ENCODE data around the gene ZNF121.

ZNF121 gene

GRCh38 chr19:9584073-9584833 is at the start of gene ZNF121:
TSS of gene ZNF121 (minus strand) at chr19:9584504. CDS start at chr19:9568097, 16,407 bp downstream.
- CTCF ChIA-PET: interaction anchor here (0.6 kb wide), 1 partner anchor 130 kb away, joined by 3 read pairs; no protein-coding TSS in a partner anchor
- POLR2A ChIA-PET: interaction anchor here (0.9 to 1.1 kb wide), 2 partner anchors 25 to 209 kb away, joined by 3 to 4 read pairs; no protein-coding TSS in a partner anchor
- TF ChIP-seq LEF1 (IDR thresholded peaks at IDR 0.05; ENCODE audit: borderline replicate concordance): no peak
- no peak for TF ChIP-seq ELF4 (IDR thresholded peaks at IDR 0.05)
- TF ChIP-seq FOXA1 (IDR thresholded peaks at IDR 0.05): no peak
- TF ChIP-seq BHLHE40 (IDR thresholded peaks at IDR 0.05; ENCODE audit: borderline replicate concordance): no peak
- TF ChIP-seq FOXM1 (IDR thresholded peaks at IDR 0.05; ENCODE audit: borderline replicate concordance): no peak
- no peak for TF ChIP-seq FOXK2 (IDR thresholded peaks at IDR 0.05)
- no peak for TF ChIP-seq HDGF (IDR thresholded peaks at IDR 0.05; ENCODE audit: borderline replicate concordance)
- peak; percentile 89 for TF ChIP-seq L3MBTL2 (conservative IDR thresholded peaks at IDR 0.05)
- TF ChIP-seq SP1 (IDR thresholded peaks at IDR 0.05): no peak
- TF ChIP-seq SUZ12 (IDR thresholded peaks at IDR 0.05): no peak
- peak; percentile 54; the same call in 1 of the 2 replicates for TF ChIP-seq NFRKB (IDR thresholded peaks at IDR 0.05)
- TF ChIP-seq TARDBP (IDR thresholded peaks at IDR 0.05): no peak
- peak; percentile 85 for DNase-seq (ENCODE audit: extremely low spot score)

GRCh38 chr19:9627856-9628255 is 43.6 kb upstream of the ZNF121 start:
- ChIA-PET POLR2A (no interaction called here), CTCF (interaction anchor here (0.6 to 0.8 kb wide), 2 partner anchors 41 to 168 kb away, joined by 3 to 4 read pairs; no protein-coding TSS in a partner anchor)
- TF ChIP-seq HDGF (IDR thresholded peaks at IDR 0.05; ENCODE audit: borderline replicate concordance): no peak
- no peak for TF ChIP-seq FOXM1 (IDR thresholded peaks at IDR 0.05; ENCODE audit: borderline replicate concordance)
- TF ChIP-seq CTBP1 (IDR thresholded peaks at IDR 0.05; ENCODE audit: borderline replicate concordance): no peak
- TF ChIP-seq TARDBP (IDR thresholded peaks at IDR 0.05): no peak
- no peak for TF ChIP-seq LEF1 (IDR thresholded peaks at IDR 0.05; ENCODE audit: borderline replicate concordance)
- TF ChIP-seq FOXA1 (IDR thresholded peaks at IDR 0.05): no peak
- TF ChIP-seq ELF4 (IDR thresholded peaks at IDR 0.05): no peak
- TF ChIP-seq SP1 (IDR thresholded peaks at IDR 0.05): no peak
- no peak for TF ChIP-seq ARNT (IDR thresholded peaks at IDR 0.05)
- TF ChIP-seq NFRKB (IDR thresholded peaks at IDR 0.05): no peak
- no peak for DNase-seq (ENCODE audit: extremely low spot score)

GRCh38 chr19:9622531-9622930 is 38.2 kb upstream of the ZNF121 start:
- ChIA-PET POLR2A (interaction anchor here (1.5 kb wide), 1 partner anchor 146 kb away, joined by 5 read pairs; the partner anchor contains the start of gene ZNF846), CTCF (no interaction called here)

GRCh38 chr19:9621156-9622037 is 37.1 kb upstream of the ZNF121 start, which contains the start of gene ZNF561:
TSS of gene ZNF561 (minus strand) at chr19:9621232. CDS start at chr19:9619456, 1,776 bp downstream.
- DNase-seq (ENCODE audit: extremely low spot score): peak; percentile 83
- ChIA-PET CTCF (no interaction called here), POLR2A (interaction anchor here (1.5 kb wide), 1 partner anchor 147 kb away, joined by 5 read pairs; the partner anchor contains the start of gene ZNF846)
- no peak for TF ChIP-seq SUZ12 (IDR thresholded peaks at IDR 0.05)
- TF ChIP-seq TARDBP (IDR thresholded peaks at IDR 0.05): no peak
- TF ChIP-seq BHLHE40 (IDR thresholded peaks at IDR 0.05; ENCODE audit: borderline replicate concordance): no peak
- no peak for TF ChIP-seq ARNT (IDR thresholded peaks at IDR 0.05)
- TF ChIP-seq CTBP1 (IDR thresholded peaks at IDR 0.05; ENCODE audit: borderline replicate concordance): peak; percentile 90
- no peak for TF ChIP-seq HDGF (IDR thresholded peaks at IDR 0.05; ENCODE audit: borderline replicate concordance)
- TF ChIP-seq, protein P1, sequence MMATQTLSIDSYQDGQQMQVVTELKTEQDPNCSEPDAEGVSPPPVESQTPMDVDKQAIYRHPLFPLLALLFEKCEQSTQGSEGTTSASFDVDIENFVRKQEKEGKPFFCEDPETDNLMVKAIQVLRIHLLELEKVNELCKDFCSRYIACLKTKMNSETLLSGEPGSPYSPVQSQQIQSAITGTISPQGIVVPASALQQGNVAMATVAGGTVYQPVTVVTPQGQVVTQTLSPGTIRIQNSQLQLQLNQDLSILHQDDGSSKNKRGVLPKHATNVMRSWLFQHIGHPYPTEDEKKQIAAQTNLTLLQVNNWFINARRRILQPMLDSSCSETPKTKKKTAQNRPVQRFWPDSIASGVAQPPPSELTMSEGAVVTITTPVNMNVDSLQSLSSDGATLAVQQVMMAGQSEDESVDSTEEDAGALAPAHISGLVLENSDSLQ (IDR thresholded peaks at IDR 0.05): no peak
- TF ChIP-seq FOXK2 (IDR thresholded peaks at IDR 0.05): no peak
- no peak for TF ChIP-seq FOXM1 (IDR thresholded peaks at IDR 0.05; ENCODE audit: borderline replicate concordance)
- TF ChIP-seq ELF4 (IDR thresholded peaks at IDR 0.05): 0 out of 2 replicates have a peak, but pooled peaks have one; percentile 25
- TF ChIP-seq NFRKB (IDR thresholded peaks at IDR 0.05): peak; percentile 95
- TF ChIP-seq LEF1 (IDR thresholded peaks at IDR 0.05; ENCODE audit: borderline replicate concordance): no peak
- TF ChIP-seq SP1 (IDR thresholded peaks at IDR 0.05): no peak
- TF ChIP-seq ZNF384 (IDR thresholded peaks at IDR 0.05): no peak
- TF ChIP-seq L3MBTL2 (conservative IDR thresholded peaks at IDR 0.05): peak; percentile 77; the same call in 1 of the 2 replicates
- no peak for TF ChIP-seq FOXA1 (IDR thresholded peaks at IDR 0.05)

More at GRCh38 chr19:9622531-9622930, 38.2 kb upstream of the ZNF121 start:
- DNase-seq (ENCODE audit: extremely low spot score): no peak
- no peak for TF ChIP-seq FOXM1 (IDR thresholded peaks at IDR 0.05; ENCODE audit: borderline replicate concordance)
- TF ChIP-seq CTBP1 (IDR thresholded peaks at IDR 0.05; ENCODE audit: borderline replicate concordance): no peak
- TF ChIP-seq FOXK2 (IDR thresholded peaks at IDR 0.05): no peak
- no peak for TF ChIP-seq SUZ12 (IDR thresholded peaks at IDR 0.05)
- no peak for TF ChIP-seq ELF4 (IDR thresholded peaks at IDR 0.05)
- no peak for TF ChIP-seq ARNT (IDR thresholded peaks at IDR 0.05)
- TF ChIP-seq TARDBP (IDR thresholded peaks at IDR 0.05): no peak
- TF ChIP-seq NFRKB (IDR thresholded peaks at IDR 0.05): no peak
- no peak for TF ChIP-seq LEF1 (IDR thresholded peaks at IDR 0.05; ENCODE audit: borderline replicate concordance)
- TF ChIP-seq L3MBTL2 (conservative IDR thresholded peaks at IDR 0.05): no peak
- TF ChIP-seq, protein P1 (IDR thresholded peaks at IDR 0.05): no peak
- TF ChIP-seq HDGF (IDR thresholded peaks at IDR 0.05; ENCODE audit: borderline replicate concordance): no peak
- TF ChIP-seq FOXA1 (IDR thresholded peaks at IDR 0.05): no peak
- no peak for TF ChIP-seq BHLHE40 (IDR thresholded peaks at IDR 0.05; ENCODE audit: borderline replicate concordance)
- no peak for TF ChIP-seq ZNF384 (IDR thresholded peaks at IDR 0.05)
- no peak for TF ChIP-seq SP1 (IDR thresholded peaks at IDR 0.05)

DNA sequence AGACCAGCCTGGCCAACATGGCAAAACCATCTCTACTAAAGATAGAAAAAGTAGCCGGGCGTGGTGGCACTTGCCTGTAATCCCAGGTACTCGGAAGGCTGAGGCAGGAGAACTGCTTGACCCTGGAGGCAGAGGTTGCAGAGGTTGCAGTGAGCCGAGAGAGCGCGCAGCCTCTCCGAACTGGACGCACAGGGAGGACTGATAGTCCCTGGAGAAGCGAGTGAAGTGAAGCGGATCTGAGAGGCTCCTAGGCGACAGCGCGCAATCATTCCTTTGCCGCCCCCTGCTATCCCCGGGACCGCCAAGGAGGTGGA is 36.5 kb upstream of the ZNF121 start:
- ChIA-PET CTCF (no interaction called here), POLR2A (interaction anchor here (1.5 kb wide), 1 partner anchor 148 kb away, joined by 5 read pairs; the partner anchor contains the start of gene ZNF846)
- TF ChIP-seq NFRKB (IDR thresholded peaks at IDR 0.05) (no peak), CTBP1 (IDR thresholded peaks at IDR 0.05; ENCODE audit: borderline replicate concordance) (no peak), FOXM1 (IDR thresholded peaks at IDR 0.05; ENCODE audit: borderline replicate concordance) (no peak), SUZ12 (IDR thresholded peaks at IDR 0.05) (no peak), FOXA1 (IDR thresholded peaks at IDR 0.05) (no peak)
- DNase-seq (ENCODE audit: extremely low spot score): no peak
